ENCODE results near the gene LRRC17. TPM values are rescaled to one million over a fixed set of nuclear protein-coding genes. Genes with fewer than 3 reads are reported as not detected.

LRRC17 gene
- polyA plus RNA-seq, 1 donor: 30.2 TPM

- Histone ChIP-seq H3K27ac (ENCODE audit: low read length) (no peak overlapping the region), H3K27me3 (ENCODE audit: control insufficient read depth, insufficient read depth, low read length) (no peaks in the 10 kb centered on the region), H3K4me1 (ENCODE audit: control insufficient read depth, insufficient read depth, low read length) (no peaks in the 10 kb centered on the region), H3K4me3 (ENCODE audit: low read length) (no peak overlapping the region), H3K9me3 (ENCODE audit: control insufficient read depth, low read depth, low read length) (no peaks in the 10 kb centered on the region), H3K36me3 (ENCODE audit: control insufficient read depth, insufficient read depth, low read length) (no peaks in the 10 kb centered on the region)
- 93% methylated on average over 3 of the region's 5 CpGs for WGBS (ENCODE audit: insufficient coverage, low lambda C conversion rate)
- no peak for DNase-seq
These were observed 4.9 kb downstream of the LRRC17 start for GRCh38 chr7:102917436-102918353.

GRCh38 chr7:102918845-102919244 lies 6.0 kb downstream of the LRRC17 start:
- no CpG with 5 or more reads among the region's 1 CpG for WGBS (ENCODE audit: insufficient coverage, low lambda C conversion rate)
- no peaks in the 10 kb centered on the region for H3K36me3 ChIP-seq (ENCODE audit: control insufficient read depth, insufficient read depth, low read length)
- no peak overlapping the region for H3K27ac ChIP-seq (ENCODE audit: low read length)
- no peak overlapping the region for H3K4me3 ChIP-seq (ENCODE audit: low read length)
- no peaks in the 10 kb centered on the region for H3K27me3 ChIP-seq (ENCODE audit: control insufficient read depth, insufficient read depth, low read length)
- no peaks in the 10 kb centered on the region for H3K4me1 ChIP-seq (ENCODE audit: control insufficient read depth, insufficient read depth, low read length)
- H3K9me3 ChIP-seq (ENCODE audit: control insufficient read depth, low read depth, low read length): no peaks in the 10 kb centered on the region
- no peak for DNase-seq

GRCh38 chr7:102925976-102926782 lies 13.4 kb downstream of the LRRC17 start:
- 50% methylated on average over 1 of the region's 5 CpGs for WGBS (ENCODE audit: insufficient coverage, low lambda C conversion rate)
- H3K4me1 ChIP-seq (ENCODE audit: control insufficient read depth, insufficient read depth, low read length): no peaks in the 10 kb centered on the region
- H3K27ac ChIP-seq (ENCODE audit: low read length): no peak overlapping the region
- DNase-seq: no peak
- H3K27me3 ChIP-seq (ENCODE audit: control insufficient read depth, insufficient read depth, low read length): no peaks in the 10 kb centered on the region
- no peaks in the 10 kb centered on the region for H3K36me3 ChIP-seq (ENCODE audit: control insufficient read depth, insufficient read depth, low read length)
- H3K9me3 ChIP-seq (ENCODE audit: control insufficient read depth, low read depth, low read length): no peaks in the 10 kb centered on the region
- H3K4me3 ChIP-seq (ENCODE audit: low read length): no peak overlapping the region

- Histone ChIP-seq H3K9me3 (ENCODE audit: control insufficient read depth, low read depth, low read length) (no peaks in the 10 kb centered on the region), H3K4me1 (ENCODE audit: control insufficient read depth, insufficient read depth, low read length) (no peaks in the 10 kb centered on the region), H3K27me3 (ENCODE audit: control insufficient read depth, insufficient read depth, low read length) (no peaks in the 10 kb centered on the region), H3K36me3 (ENCODE audit: control insufficient read depth, insufficient read depth, low read length) (no peaks in the 10 kb centered on the region), H3K4me3 (ENCODE audit: low read length) (no peak overlapping the region), H3K27ac (ENCODE audit: low read length) (no peak overlapping the region)
- no peak for DNase-seq
These were observed 14.0 kb downstream of the LRRC17 start for GRCh38 chr7:102926783-102927140.

- no peaks in the 10 kb centered on the region for H3K9me3 ChIP-seq (ENCODE audit: control insufficient read depth, low read depth, low read length)
- WGBS (ENCODE audit: insufficient coverage, low lambda C conversion rate): no CpG with 5 or more reads among the region's 2 CpGs
- no peak overlapping the region for H3K4me3 ChIP-seq (ENCODE audit: low read length)
- no peaks in the 10 kb centered on the region for H3K27me3 ChIP-seq (ENCODE audit: control insufficient read depth, insufficient read depth, low read length)
- H3K27ac ChIP-seq (ENCODE audit: low read length): no peak overlapping the region
- no peak for DNase-seq
- no peaks in the 10 kb centered on the region for H3K36me3 ChIP-seq (ENCODE audit: control insufficient read depth, insufficient read depth, low read length)
- no peaks in the 10 kb centered on the region for H3K4me1 ChIP-seq (ENCODE audit: control insufficient read depth, insufficient read depth, low read length)
These were observed 14.6 kb downstream of the LRRC17 start for GRCh38 chr7:102927312-102927933.

GRCh38 chr7:102931757-102932156 lies 19.0 kb downstream of the LRRC17 start:
- no peak for DNase-seq
- H3K36me3 ChIP-seq (ENCODE audit: control insufficient read depth, insufficient read depth, low read length): peaks cover 5% of the 10 kb centered on the region
- H3K27ac ChIP-seq (ENCODE audit: low read length): no peak overlapping the region
- no peak overlapping the region for H3K4me3 ChIP-seq (ENCODE audit: low read length)
- H3K4me1 ChIP-seq (ENCODE audit: control insufficient read depth, insufficient read depth, low read length): no peaks in the 10 kb centered on the region
- no peaks in the 10 kb centered on the region for H3K27me3 ChIP-seq (ENCODE audit: control insufficient read depth, insufficient read depth, low read length)
- no CpG with 5 or more reads among the region's 1 CpG for WGBS (ENCODE audit: insufficient coverage, low lambda C conversion rate)
- H3K9me3 ChIP-seq (ENCODE audit: control insufficient read depth, low read depth, low read length): no peaks in the 10 kb centered on the region

- H3K9me3 ChIP-seq (ENCODE audit: control insufficient read depth, low read depth, low read length): no peaks in the 10 kb centered on the region
- peak; percentile 38 to 39 for DNase-seq
- H3K27me3 ChIP-seq (ENCODE audit: control insufficient read depth, insufficient read depth, low read length): no peaks in the 10 kb centered on the region
- H3K4me3 ChIP-seq (ENCODE audit: low read length): no peak overlapping the region
- peaks cover 5% of the 10 kb centered on the region for H3K36me3 ChIP-seq (ENCODE audit: control insufficient read depth, insufficient read depth, low read length)
- 80% methylated on average over 1 of the region's 15 CpGs for WGBS (ENCODE audit: insufficient coverage, low lambda C conversion rate)
- H3K4me1 ChIP-seq (ENCODE audit: control insufficient read depth, insufficient read depth, low read length): no peaks in the 10 kb centered on the region
- peak overlapping the region; percentile 13 for H3K27ac ChIP-seq (ENCODE audit: low read length)
These were observed 21.0 kb downstream of the LRRC17 start for GRCh38 chr7:102933763-102934162.

- H3K36me3 ChIP-seq (ENCODE audit: control insufficient read depth, insufficient read depth, low read length): peaks cover 5% of the 10 kb centered on the region
- H3K9me3 ChIP-seq (ENCODE audit: control insufficient read depth, low read depth, low read length): no peaks in the 10 kb centered on the region
- no peaks in the 10 kb centered on the region for H3K4me1 ChIP-seq (ENCODE audit: control insufficient read depth, insufficient read depth, low read length)
- no peak overlapping the region for H3K4me3 ChIP-seq (ENCODE audit: low read length)
- DNase-seq: no peak
- H3K27ac ChIP-seq (ENCODE audit: low read length): no peak overlapping the region
- no peaks in the 10 kb centered on the region for H3K27me3 ChIP-seq (ENCODE audit: control insufficient read depth, insufficient read depth, low read length)
- WGBS (ENCODE audit: insufficient coverage, low lambda C conversion rate): 84% methylated on average over 4 of the region's 8 CpGs
These were observed 21.4 kb downstream of the LRRC17 start for GRCh38 chr7:102934239-102934638.

- DNase-seq: no peak
- H3K27me3 ChIP-seq (ENCODE audit: control insufficient read depth, insufficient read depth, low read length): no peaks in the 10 kb centered on the region
- no peak overlapping the region for H3K4me3 ChIP-seq (ENCODE audit: low read length)
- no peak overlapping the region for H3K27ac ChIP-seq (ENCODE audit: low read length)
- H3K9me3 ChIP-seq (ENCODE audit: control insufficient read depth, low read depth, low read length): no peaks in the 10 kb centered on the region
- peaks cover 5% of the 10 kb centered on the region for H3K36me3 ChIP-seq (ENCODE audit: control insufficient read depth, insufficient read depth, low read length)
- no CpG with 5 or more reads among the region's 3 CpGs for WGBS (ENCODE audit: insufficient coverage, low lambda C conversion rate)
- H3K4me1 ChIP-seq (ENCODE audit: control insufficient read depth, insufficient read depth, low read length): no peaks in the 10 kb centered on the region
These were observed 21.9 kb downstream of the LRRC17 start for GRCh38 chr7:102934701-102935100.

- H3K4me1 ChIP-seq (ENCODE audit: control insufficient read depth, insufficient read depth, low read length): no peaks in the 10 kb centered on the region
- H3K4me3 ChIP-seq (ENCODE audit: low read length): no peak overlapping the region
- H3K27ac ChIP-seq (ENCODE audit: low read length): no peak overlapping the region
- H3K36me3 ChIP-seq (ENCODE audit: control insufficient read depth, insufficient read depth, low read length): peaks cover 5% of the 10 kb centered on the region
- H3K27me3 ChIP-seq (ENCODE audit: control insufficient read depth, insufficient read depth, low read length): no peaks in the 10 kb centered on the region
- H3K9me3 ChIP-seq (ENCODE audit: control insufficient read depth, low read depth, low read length): no peaks in the 10 kb centered on the region
- no peak for DNase-seq
- WGBS (ENCODE audit: insufficient coverage, low lambda C conversion rate): no CpG with 5 or more reads among the region's 6 CpGs
These were observed 22.8 kb downstream of the LRRC17 start for GRCh38 chr7:102935450-102936115.

Measured in large intestine (tissue), 3 donors.